ENCODE data around the gene OGFR.
"Not testable (repeated sequence)": the region's sequence is repeated elsewhere in the genome, so short reads cannot be mapped to it uniquely, and the experiment has no call there.

The OGFR gene

GRCh38 chr20:62841705-62842212 lies 37.1 kb downstream of the OGFR start:
- DNase-seq = no peak

- DNase-seq = no peak
These were observed 39.0 kb downstream of the OGFR start for GRCh38 chr20:62843656-62844055.

GRCh38 chr20:62844182-62844581 lies 39.5 kb downstream of the OGFR start:
- no peak for DNase-seq

DNA sequence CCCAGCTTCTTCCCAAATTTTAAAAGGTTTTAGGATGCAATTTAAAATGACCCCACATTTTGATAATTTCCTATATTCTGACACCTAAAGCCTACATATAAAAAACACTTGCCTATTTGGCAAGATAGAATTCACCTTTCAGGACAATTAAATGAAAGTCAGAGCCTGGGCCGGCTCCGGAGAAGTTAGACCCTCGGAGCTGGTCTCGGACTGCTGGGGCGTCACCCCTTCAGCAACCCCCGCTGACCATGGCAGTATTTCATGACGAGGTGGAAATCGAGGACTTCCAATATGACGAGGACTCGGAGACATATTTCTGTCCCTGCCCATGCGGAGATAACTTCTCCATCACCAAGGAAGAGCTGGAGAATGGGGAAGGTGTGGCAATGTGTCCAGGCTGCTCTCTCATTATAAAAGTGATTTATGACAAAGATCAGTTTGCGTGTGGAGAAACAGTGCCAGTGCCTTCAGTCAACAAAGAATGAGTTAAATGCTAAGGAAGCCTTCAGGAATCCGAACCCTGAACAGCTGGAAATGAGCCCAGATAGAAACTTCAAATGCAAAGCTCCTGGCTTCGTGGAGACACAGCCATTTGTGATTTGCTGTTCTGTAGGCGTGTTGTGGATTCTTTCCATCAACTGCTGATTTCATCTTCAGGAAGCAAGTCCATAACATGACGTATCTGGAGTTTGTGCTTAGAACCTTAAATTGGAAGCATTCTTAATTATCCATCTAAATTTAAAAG lies 41.0 kb downstream of the OGFR start:
- no peak for DNase-seq

GRCh38 chr20:62846166-62846890 lies 41.7 kb downstream of the OGFR start:
- no peak for DNase-seq

GRCh38 chr20:62848917-62849316 lies 44.3 kb downstream of the OGFR start:
- not testable (repeated sequence) for DNase-seq

GRCh38 chr20:62849431-62849830 lies 44.8 kb downstream of the OGFR start:
- DNase-seq = no peak

DNA sequence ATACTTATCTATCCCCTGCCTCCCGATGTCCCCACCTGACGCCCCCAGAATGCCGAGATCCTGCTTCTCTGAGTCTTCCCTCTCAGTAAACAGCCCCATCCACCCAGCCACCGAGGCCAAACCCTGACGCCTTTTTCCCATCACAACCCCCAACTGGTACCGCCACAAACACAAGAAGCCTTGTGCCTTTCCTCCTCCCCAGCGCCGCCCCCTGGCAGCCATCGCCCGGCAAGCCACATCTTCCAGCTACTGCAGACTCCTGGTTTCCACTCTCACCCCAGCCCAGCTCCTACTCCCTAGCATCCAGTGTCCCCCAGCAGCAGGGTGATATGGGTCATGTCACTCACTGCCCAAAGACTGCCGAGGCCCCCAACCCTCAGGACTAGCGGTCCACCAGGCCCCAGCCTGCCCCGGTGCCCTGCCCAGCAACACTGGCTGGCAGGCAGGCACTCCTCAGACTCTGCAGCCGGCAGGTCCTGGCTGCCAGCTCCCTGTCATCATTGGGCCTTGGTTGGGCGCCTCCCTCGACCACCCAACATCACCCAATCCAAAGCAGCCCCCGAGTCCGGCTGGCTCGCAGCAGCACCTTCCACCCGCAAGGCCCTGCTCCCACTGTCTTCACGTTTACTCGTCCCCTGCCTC lies 45.8 kb downstream of the OGFR start:
- DNase-seq = no peak

GRCh38 chr20:62852196-62852595 lies 47.6 kb downstream of the OGFR start:
- DNase-seq = no peak

DNA sequence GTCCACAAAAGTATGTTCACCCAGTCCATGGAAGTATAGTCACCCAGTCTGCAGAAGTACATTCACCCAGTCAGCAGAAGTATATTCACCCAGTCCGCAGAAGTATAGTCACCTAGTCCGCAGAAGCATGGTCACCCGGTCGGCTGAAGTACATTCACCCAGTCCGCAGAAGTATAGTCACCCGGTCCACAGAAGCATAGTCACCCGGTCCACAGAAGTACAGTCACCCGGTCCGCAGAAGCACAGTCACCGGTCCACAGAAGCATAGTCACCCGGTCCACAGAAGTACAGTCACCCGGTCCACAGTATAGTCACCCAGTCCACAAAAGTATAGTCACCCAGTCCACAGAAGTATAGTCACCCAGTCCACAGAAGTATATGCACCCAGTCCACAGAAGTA lies 48.2 kb downstream of the OGFR start:
- DNase-seq = no peak

DNA sequence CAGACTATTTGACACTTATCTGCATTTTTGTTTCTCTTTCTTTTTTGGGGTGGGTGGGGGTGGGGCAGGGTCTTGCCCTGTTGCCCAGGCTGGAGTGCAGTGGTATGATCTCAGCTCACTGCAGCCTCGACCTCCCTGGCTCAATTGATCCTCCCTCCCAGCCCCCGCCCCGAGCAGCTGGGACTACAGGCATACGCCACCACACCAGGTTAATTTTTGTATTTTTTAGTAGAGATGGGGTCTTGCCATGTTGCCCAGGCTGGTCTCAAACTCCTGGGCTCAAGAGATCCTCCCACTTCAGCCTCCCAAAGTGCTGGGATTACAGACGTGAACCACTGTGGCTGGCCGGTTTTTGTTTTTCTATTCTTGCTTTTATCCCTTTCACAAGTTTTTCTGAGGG lies 48.7 kb downstream of the OGFR start:
- DNase-seq = not testable (repeated sequence)

- DNase-seq = no peak
These were observed 49.5 kb downstream of the OGFR start for GRCh38 chr20:62854121-62854520.

GRCh38 chr20:62855120-62855519 lies 50.5 kb downstream of the OGFR start:
- no peak for DNase-seq

DNA sequence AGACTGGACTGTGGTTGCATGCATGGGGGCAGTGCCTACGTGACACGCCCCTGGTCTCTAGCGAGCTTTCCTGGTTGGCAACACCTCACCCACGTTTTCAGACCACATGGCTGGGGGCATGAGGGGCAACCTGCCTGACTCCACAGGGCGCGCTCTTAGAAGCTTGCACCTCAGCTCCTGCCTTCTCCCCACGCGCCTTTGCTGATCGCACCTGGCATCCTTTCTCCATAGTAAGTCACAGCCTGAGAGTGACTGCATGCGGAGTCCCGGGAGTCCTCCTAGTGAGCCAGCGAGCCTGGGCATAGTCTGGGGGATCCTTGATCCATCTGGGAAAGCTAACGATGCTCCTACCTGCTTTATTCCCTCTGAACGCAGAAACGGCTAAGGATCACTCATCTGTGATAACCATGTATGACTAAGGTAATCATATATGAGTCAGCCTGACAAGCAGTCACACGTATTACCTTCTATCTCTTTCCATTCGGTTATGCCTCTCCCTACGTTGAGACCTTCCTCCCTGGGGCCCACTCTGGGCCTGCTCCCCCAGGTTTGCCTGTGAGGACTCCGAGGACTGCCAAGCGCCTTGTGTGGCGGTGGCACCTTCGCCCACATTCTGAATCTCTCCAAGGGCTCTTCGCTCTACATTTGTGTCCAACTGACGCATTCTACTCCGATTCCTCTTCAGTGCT lies 52.4 kb downstream of the OGFR start:
- DNase-seq = no peak

DNA sequence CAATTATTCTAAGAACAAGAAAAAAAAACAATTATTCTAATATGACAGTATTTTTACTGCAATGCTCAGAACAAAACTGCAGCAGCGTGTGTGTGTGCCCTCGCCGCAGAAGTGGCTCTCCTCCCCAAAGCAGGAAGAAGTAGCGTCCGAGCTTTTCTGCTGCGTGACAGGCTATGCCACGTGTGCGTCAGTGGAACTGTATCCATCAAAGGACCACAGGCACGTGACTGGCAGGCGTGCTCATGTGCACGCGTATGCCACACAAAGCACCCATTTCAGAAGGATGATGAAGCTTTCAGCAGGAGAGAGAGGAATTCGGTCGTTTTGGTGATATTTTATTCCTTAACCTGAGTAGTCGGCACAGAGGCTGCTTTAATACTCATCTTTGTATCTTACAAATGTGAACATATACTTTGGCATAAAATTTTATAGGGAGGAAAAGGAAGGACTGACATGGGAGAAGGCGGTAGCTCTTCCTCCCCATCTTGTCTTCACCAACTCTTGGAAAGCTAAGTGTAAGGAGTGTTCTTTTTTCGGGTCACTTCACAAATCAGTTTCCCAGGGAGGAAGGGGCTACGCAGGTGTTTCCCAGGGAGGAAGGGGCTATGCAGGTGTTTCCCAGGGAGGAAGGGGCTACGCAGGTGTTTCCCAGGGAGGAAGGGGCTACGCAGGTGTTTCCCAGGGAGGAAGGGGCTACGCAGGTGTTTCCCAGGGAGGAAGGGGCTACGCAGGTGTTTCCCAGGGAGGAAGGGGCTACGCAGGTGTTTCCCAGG lies 53.6 kb downstream of the OGFR start:
- DNase-seq = no peak

GRCh38 chr20:62859721-62860120 lies 55.1 kb downstream of the OGFR start:
- DNase-seq = no peak

- DNase-seq = no peak
These were observed 55.8 kb downstream of the OGFR start for GRCh38 chr20:62860391-62860923.

DNA sequence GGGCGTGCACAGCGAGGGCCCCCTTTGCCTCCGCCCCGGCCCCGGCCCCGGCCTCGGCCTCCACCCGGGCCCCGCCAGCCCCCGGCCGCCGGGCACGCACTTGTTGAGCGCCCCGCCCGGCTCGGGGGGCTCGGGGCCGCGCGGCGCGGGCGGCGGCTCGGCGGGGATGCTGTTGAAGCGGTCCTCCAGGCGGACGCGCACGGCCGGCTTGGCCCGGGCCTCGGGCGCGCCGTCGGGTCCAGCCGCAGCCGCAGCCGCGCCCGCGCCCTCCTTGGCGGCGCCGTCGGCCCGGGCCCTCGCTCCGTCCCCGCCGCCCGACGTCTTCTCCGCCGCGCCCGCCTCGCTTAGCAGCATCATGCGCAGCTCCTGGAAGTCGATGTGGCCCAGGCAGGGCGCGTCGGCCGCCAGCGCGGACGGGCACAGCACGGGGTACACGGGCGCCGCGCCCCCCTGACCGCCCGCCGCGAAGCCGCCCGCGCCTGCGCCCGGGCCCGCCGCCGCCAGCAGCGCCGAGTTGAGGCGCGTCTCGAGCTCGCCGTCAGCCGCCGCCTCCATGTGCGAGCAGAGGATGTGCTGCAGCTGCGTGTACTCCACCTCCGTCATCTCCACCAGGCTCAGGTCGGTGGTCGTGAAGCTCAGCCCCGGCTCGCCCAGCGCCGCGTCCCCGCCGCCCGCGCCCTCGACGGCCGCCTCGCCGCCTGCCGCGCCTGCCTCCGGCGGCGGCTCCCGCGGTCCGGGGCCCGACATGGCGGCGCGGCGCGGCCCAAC lies 56.5 kb downstream of the OGFR start:
- no peak for DNase-seq

GRCh38 chr20:62861726-62862336 lies 57.2 kb downstream of the OGFR start, which contains the start of gene TCFL5:
Gene TCFL5, minus strand, starts transcription at chr20:62861822. Its CDS starts 152 bp downstream, at chr20:62861670.
- peak; percentile 18 for DNase-seq
